WTC11 (cell line): ENCODE measurements around the gene SLC2A4. TPM values are rescaled to one million over a fixed set of nuclear protein-coding genes. Genes with fewer than 3 reads are reported as not detected.

Experiments used
- ATAC-seq: fragments of 200-7000 bp; cut with Tn5 transposase; 2 replicates; pipeline ENCODE4 v1.10.0; 2021; ENCODE audit warnings: mild to moderate bottlenecking, moderate library complexity
- CTCF ChIA-PET: fragments of 300-600 bp; sonication (Branson Sonifier 250); formaldehyde crosslinking; loops from one replicate; lab custom pipeline; 2021; ENCODE audit warnings: antibody characterized with exemption; lab: Charles Lee
- POLR2A ChIA-PET: fragments of 350-600 bp; sonication (Branson Sonifier 250); formaldehyde crosslinking; loops from one replicate; lab custom pipeline; 2021; ENCODE audit warnings: antibody characterized with exemption; lab: Charles Lee
- DNase-seq: peaks from one replicate; pipeline ENCODE4 v3.0.0; 2021; ENCODE audit warnings: low spot score
- H3K27ac Mint-ChIP-seq: 2 replicates; pipeline ENCODE4 v1.8.0; 2021; ENCODE audit warnings: mixed read lengths
- H3K27me3 Mint-ChIP-seq: 2 replicates; pipeline ENCODE4 v1.8.0; 2021; ENCODE audit warnings: low read depth, mild to moderate bottlenecking, moderate library complexity, mixed read lengths
- H3K36me3 Mint-ChIP-seq: 2 replicates; pipeline ENCODE4 v1.8.0; 2021; ENCODE audit warnings: mixed read lengths
- H3K4me1 Mint-ChIP-seq: 2 replicates; pipeline ENCODE4 v1.8.0; 2022; ENCODE audit warnings: mixed read lengths
- H3K4me3 Mint-ChIP-seq: 2 replicates; pipeline ENCODE4 v1.8.0; 2021; ENCODE audit warnings: mild to moderate bottlenecking, moderate library complexity, mixed read lengths
- H3K9me3 Mint-ChIP-seq: 2 replicates; pipeline ENCODE4 v1.8.0; 2021; ENCODE audit warnings: mixed read lengths
- ATF1 ChIP-seq: sonication (generic); formaldehyde crosslinking; IDR thresholded peaks from 2 replicates; pipeline ENCODE4 v1.8.1; 2023; ENCODE audit warnings: mild to moderate bottlenecking, moderate library complexity, missing genetic modification reagents
- ELF4 ChIP-seq: sonication (generic); formaldehyde crosslinking; IDR thresholded peaks from 2 replicates; pipeline ENCODE4 v1.8.1; 2022; ENCODE audit warnings: low read depth, mild to moderate bottlenecking, moderate library complexity, missing genetic modification reagents
- ETV6 ChIP-seq: sonication (generic); formaldehyde crosslinking; IDR thresholded peaks from 2 replicates; pipeline ENCODE4 v1.8.1; 2022; ENCODE audit warnings: mild to moderate bottlenecking, missing genetic modification reagents
- FOXK1 ChIP-seq: sonication (generic); formaldehyde crosslinking; IDR thresholded peaks from 2 replicates; pipeline ENCODE4 v1.8.0; 2022; ENCODE audit warnings: mild to moderate bottlenecking, moderate library complexity, missing genetic modification reagents
- FOXP1 ChIP-seq: sonication (generic); formaldehyde crosslinking; IDR thresholded peaks from 2 replicates; pipeline ENCODE4 v1.8.0; 2022; ENCODE audit warnings: missing genetic modification reagents, mild to moderate bottlenecking, moderate library complexity, borderline replicate concordance
- NFE2L1 ChIP-seq: sonication (generic); formaldehyde crosslinking; IDR thresholded peaks from 2 replicates; pipeline ENCODE4 v1.8.1; 2023; ENCODE audit warnings: missing genetic modification reagents
- OVOL2 ChIP-seq: fragments of 250-450 bp; sonication (Bioruptor Pico); IDR thresholded peaks from 2 replicates; pipeline ENCODE4 v1.9.0; 2021; ENCODE audit warnings: mild to moderate bottlenecking, borderline replicate concordance
- RELA ChIP-seq: sonication (generic); formaldehyde crosslinking; IDR thresholded peaks from 2 replicates; pipeline ENCODE4 v1.8.1; 2022; ENCODE audit warnings: missing genetic modification reagents, mild to moderate bottlenecking, borderline replicate concordance
- ZNF416 ChIP-seq: fragments of 250-450 bp; sonication (Bioruptor Pico); IDR thresholded peaks from 2 replicates; pipeline ENCODE4 v1.9.0; 2021; ENCODE audit warnings: mild to moderate bottlenecking, inconsistent platforms
- total RNA-seq: library from RNA; stranded (reverse); gene quantifications from 3 replicates; pipeline ENCODE4 v1.2.3, GENCODE V29; 2021
- TF ChIP-seq, protein P1 (sequence below): sonication (generic); formaldehyde crosslinking; IDR thresholded peaks from 2 replicates; pipeline ENCODE4 v1.8.1; 2023; ENCODE audit warnings: mild to moderate bottlenecking, missing genetic modification reagents, moderate library complexity
- TF ChIP-seq, protein P2 (sequence below): sonication (generic); formaldehyde crosslinking; IDR thresholded peaks from 2 replicates; pipeline ENCODE4 v1.8.0; 2023; ENCODE audit warnings: missing genetic modification reagents, mild to moderate bottlenecking, borderline replicate concordance
- TF ChIP-seq, protein P3 (sequence below): sonication (generic); formaldehyde crosslinking; conservative IDR thresholded peaks from 2 replicates; pipeline ENCODE4 v1.8.1; 2023; ENCODE audit warnings: mild to moderate bottlenecking, low read depth, missing genetic modification reagents, moderate library complexity
- TF ChIP-seq, protein P4 (sequence below): fragments of 250-450 bp; sonication (Bioruptor Pico); IDR thresholded peaks from 2 replicates; pipeline ENCODE4 v1.8.0; 2021; ENCODE audit warnings: mild to moderate bottlenecking
- TF ChIP-seq, protein P5 (sequence below): sonication (generic); formaldehyde crosslinking; IDR thresholded peaks from 2 replicates; pipeline ENCODE4 v1.8.0; 2022; ENCODE audit warnings: mild to moderate bottlenecking, missing genetic modification reagents
- TF ChIP-seq, protein P6 (sequence below): sonication (generic); formaldehyde crosslinking; IDR thresholded peaks from 2 replicates; pipeline ENCODE4 v1.8.0; 2022; ENCODE audit warnings: missing genetic modification reagents
- TF ChIP-seq, protein P7 (sequence below): sonication (generic); formaldehyde crosslinking; IDR thresholded peaks from 2 replicates; pipeline ENCODE4 v1.8.0; 2023; ENCODE audit warnings: missing genetic modification reagents
- TF ChIP-seq, protein P8 (sequence below): sonication (generic); formaldehyde crosslinking; IDR thresholded peaks from 2 replicates; pipeline ENCODE4 v1.8.0; 2023; ENCODE audit warnings: mild to moderate bottlenecking, missing genetic modification reagents

The SLC2A4 gene
- total RNA-seq, 1 experiment from 2014 or later = 6.4 TPM

DNA sequence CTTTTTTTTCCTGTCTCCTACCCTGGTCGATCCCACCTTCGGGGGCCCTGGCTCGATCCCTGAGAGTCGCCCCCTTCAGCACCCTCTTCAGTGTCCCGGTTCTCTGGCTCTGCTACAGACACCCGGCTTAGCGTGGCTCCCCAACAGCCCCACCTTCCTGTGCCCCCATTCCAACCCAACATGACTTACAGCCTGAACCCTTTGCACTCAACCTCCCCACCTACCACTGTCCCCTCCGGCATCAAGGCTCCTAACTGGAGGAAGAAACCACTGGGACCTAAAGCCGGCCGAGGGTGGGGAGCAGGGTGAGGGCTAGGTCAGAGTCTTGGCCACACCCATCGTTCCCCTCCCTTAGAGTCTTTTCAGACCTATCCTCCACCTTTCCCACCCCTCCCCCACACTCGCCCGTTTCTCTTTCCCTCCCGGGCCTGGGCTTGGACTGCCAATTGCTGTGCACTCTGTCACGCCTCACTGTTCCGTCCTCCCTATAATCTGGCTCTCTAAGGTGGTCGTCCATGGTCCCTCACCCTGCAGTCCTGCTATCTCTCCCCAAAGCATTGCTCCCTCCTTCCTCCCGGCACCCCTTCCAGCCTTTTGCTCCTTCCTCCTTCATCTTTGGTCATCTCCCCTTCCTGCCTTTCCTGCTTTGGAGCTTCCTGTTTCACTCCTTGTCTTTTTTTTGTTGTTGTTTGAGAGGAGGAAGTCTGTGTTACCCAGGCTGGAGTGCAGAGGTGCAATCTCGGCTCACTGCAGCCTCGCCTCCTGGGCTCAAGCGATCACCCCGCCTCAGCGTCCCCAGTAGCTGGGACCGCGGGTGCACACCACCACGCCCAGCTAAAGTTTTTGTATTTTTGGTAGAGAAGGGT is 18.4 kb upstream of the SLC2A4 start:
- CTCF ChIA-PET = interaction anchor here (0.8 to 4.8 kb wide), 4 partner anchors 18 to 93 kb away, joined by 3 to 23 read pairs (median 6); partner anchors contain the start of gene SLC2A4
- Mint-ChIP-seq H3K4me1 (peaks cover 26% of the 10 kb centered on the region), H3K27me3 (no peaks in the 10 kb centered on the region), H3K36me3 (peaks cover 5% of the 10 kb centered on the region), H3K4me3 (peak overlapping the region; percentile 98), H3K9me3 (no peaks in the 10 kb centered on the region), H3K27ac (peak overlapping the region; percentile 100)
- no peak for TF ChIP-seq OVOL2 (CRISPR knock-in tag)
- TF ChIP-seq, protein P1, sequence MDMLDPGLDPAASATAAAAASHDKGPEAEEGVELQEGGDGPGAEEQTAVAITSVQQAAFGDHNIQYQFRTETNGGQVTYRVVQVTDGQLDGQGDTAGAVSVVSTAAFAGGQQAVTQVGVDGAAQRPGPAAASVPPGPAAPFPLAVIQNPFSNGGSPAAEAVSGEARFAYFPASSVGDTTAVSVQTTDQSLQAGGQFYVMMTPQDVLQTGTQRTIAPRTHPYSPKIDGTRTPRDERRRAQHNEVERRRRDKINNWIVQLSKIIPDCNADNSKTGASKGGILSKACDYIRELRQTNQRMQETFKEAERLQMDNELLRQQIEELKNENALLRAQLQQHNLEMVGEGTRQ (CRISPR knock-in tag) = no peak
- TF ChIP-seq FOXK1 (CRISPR knock-in tag) = peak; percentile 48; the same call in 1 of the 2 replicates
- TF ChIP-seq, protein P2, sequence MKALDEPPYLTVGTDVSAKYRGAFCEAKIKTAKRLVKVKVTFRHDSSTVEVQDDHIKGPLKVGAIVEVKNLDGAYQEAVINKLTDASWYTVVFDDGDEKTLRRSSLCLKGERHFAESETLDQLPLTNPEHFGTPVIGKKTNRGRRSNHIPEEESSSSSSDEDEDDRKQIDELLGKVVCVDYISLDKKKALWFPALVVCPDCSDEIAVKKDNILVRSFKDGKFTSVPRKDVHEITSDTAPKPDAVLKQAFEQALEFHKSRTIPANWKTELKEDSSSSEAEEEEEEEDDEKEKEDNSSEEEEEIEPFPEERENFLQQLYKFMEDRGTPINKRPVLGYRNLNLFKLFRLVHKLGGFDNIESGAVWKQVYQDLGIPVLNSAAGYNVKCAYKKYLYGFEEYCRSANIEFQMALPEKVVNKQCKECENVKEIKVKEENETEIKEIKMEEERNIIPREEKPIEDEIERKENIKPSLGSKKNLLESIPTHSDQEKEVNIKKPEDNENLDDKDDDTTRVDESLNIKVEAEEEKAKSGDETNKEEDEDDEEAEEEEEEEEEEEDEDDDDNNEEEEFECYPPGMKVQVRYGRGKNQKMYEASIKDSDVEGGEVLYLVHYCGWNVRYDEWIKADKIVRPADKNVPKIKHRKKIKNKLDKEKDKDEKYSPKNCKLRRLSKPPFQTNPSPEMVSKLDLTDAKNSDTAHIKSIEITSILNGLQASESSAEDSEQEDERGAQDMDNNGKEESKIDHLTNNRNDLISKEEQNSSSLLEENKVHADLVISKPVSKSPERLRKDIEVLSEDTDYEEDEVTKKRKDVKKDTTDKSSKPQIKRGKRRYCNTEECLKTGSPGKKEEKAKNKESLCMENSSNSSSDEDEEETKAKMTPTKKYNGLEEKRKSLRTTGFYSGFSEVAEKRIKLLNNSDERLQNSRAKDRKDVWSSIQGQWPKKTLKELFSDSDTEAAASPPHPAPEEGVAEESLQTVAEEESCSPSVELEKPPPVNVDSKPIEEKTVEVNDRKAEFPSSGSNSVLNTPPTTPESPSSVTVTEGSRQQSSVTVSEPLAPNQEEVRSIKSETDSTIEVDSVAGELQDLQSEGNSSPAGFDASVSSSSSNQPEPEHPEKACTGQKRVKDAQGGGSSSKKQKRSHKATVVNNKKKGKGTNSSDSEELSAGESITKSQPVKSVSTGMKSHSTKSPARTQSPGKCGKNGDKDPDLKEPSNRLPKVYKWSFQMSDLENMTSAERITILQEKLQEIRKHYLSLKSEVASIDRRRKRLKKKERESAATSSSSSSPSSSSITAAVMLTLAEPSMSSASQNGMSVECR (CRISPR knock-in tag) = 0 out of 2 replicates have a peak, but pooled peaks have one; percentile 69
- TF ChIP-seq ATF1 = no peak
- TF ChIP-seq ETV6 (CRISPR knock-in tag) = peak; percentile 58; the same call in 1 of the 2 replicates
- no peak for TF ChIP-seq RELA
- TF ChIP-seq, protein P3, sequence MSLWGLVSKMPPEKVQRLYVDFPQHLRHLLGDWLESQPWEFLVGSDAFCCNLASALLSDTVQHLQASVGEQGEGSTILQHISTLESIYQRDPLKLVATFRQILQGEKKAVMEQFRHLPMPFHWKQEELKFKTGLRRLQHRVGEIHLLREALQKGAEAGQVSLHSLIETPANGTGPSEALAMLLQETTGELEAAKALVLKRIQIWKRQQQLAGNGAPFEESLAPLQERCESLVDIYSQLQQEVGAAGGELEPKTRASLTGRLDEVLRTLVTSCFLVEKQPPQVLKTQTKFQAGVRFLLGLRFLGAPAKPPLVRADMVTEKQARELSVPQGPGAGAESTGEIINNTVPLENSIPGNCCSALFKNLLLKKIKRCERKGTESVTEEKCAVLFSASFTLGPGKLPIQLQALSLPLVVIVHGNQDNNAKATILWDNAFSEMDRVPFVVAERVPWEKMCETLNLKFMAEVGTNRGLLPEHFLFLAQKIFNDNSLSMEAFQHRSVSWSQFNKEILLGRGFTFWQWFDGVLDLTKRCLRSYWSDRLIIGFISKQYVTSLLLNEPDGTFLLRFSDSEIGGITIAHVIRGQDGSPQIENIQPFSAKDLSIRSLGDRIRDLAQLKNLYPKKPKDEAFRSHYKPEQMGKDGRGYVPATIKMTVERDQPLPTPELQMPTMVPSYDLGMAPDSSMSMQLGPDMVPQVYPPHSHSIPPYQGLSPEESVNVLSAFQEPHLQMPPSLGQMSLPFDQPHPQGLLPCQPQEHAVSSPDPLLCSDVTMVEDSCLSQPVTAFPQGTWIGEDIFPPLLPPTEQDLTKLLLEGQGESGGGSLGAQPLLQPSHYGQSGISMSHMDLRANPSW (CRISPR knock-in tag) = no peak
- TF ChIP-seq, protein P4, sequence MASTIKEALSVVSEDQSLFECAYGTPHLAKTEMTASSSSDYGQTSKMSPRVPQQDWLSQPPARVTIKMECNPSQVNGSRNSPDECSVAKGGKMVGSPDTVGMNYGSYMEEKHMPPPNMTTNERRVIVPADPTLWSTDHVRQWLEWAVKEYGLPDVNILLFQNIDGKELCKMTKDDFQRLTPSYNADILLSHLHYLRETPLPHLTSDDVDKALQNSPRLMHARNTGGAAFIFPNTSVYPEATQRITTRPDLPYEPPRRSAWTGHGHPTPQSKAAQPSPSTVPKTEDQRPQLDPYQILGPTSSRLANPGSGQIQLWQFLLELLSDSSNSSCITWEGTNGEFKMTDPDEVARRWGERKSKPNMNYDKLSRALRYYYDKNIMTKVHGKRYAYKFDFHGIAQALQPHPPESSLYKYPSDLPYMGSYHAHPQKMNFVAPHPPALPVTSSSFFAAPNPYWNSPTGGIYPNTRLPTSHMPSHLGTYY (CRISPR knock-in tag) = no peak
- TF ChIP-seq ZNF416 = no peak
- TF ChIP-seq, protein P5, sequence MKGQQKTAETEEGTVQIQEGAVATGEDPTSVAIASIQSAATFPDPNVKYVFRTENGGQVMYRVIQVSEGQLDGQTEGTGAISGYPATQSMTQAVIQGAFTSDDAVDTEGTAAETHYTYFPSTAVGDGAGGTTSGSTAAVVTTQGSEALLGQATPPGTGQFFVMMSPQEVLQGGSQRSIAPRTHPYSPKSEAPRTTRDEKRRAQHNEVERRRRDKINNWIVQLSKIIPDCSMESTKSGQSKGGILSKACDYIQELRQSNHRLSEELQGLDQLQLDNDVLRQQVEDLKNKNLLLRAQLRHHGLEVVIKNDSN (CRISPR knock-in tag) = 0 out of 2 replicates have a peak, but pooled peaks have one; percentile 5
- TF ChIP-seq, protein P6, sequence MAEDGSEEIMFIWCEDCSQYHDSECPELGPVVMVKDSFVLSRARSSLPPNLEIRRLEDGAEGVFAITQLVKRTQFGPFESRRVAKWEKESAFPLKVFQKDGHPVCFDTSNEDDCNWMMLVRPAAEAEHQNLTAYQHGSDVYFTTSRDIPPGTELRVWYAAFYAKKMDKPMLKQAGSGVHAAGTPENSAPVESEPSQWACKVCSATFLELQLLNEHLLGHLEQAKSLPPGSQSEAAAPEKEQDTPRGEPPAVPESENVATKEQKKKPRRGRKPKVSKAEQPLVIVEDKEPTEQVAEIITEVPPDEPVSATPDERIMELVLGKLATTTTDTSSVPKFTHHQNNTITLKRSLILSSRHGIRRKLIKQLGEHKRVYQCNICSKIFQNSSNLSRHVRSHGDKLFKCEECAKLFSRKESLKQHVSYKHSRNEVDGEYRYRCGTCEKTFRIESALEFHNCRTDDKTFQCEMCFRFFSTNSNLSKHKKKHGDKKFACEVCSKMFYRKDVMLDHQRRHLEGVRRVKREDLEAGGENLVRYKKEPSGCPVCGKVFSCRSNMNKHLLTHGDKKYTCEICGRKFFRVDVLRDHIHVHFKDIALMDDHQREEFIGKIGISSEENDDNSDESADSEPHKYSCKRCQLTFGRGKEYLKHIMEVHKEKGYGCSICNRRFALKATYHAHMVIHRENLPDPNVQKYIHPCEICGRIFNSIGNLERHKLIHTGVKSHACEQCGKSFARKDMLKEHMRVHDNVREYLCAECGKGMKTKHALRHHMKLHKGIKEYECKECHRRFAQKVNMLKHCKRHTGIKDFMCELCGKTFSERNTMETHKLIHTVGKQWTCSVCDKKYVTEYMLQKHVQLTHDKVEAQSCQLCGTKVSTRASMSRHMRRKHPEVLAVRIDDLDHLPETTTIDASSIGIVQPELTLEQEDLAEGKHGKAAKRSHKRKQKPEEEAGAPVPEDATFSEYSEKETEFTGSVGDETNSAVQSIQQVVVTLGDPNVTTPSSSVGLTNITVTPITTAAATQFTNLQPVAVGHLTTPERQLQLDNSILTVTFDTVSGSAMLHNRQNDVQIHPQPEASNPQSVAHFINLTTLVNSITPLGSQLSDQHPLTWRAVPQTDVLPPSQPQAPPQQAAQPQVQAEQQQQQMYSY (CRISPR knock-in tag) = peak; percentile 36; the same call in 1 of the 2 replicates
- TF ChIP-seq, protein P7, sequence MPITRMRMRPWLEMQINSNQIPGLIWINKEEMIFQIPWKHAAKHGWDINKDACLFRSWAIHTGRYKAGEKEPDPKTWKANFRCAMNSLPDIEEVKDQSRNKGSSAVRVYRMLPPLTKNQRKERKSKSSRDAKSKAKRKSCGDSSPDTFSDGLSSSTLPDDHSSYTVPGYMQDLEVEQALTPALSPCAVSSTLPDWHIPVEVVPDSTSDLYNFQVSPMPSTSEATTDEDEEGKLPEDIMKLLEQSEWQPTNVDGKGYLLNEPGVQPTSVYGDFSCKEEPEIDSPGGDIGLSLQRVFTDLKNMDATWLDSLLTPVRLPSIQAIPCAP (CRISPR knock-in tag) = 0 out of 2 replicates have a peak, but pooled peaks have one; percentile 42
- TF ChIP-seq, protein P8, sequence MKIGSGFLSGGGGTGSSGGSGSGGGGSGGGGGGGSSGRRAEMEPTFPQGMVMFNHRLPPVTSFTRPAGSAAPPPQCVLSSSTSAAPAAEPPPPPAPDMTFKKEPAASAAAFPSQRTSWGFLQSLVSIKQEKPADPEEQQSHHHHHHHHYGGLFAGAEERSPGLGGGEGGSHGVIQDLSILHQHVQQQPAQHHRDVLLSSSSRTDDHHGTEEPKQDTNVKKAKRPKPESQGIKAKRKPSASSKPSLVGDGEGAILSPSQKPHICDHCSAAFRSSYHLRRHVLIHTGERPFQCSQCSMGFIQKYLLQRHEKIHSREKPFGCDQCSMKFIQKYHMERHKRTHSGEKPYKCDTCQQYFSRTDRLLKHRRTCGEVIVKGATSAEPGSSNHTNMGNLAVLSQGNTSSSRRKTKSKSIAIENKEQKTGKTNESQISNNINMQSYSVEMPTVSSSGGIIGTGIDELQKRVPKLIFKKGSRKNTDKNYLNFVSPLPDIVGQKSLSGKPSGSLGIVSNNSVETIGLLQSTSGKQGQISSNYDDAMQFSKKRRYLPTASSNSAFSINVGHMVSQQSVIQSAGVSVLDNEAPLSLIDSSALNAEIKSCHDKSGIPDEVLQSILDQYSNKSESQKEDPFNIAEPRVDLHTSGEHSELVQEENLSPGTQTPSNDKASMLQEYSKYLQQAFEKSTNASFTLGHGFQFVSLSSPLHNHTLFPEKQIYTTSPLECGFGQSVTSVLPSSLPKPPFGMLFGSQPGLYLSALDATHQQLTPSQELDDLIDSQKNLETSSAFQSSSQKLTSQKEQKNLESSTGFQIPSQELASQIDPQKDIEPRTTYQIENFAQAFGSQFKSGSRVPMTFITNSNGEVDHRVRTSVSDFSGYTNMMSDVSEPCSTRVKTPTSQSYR = peak; percentile 90
- 0 out of 2 replicates have a peak, but pooled peaks have one; percentile 66 for TF ChIP-seq NFE2L1 (CRISPR knock-in tag)
- TF ChIP-seq ELF4 (CRISPR knock-in tag) = no peak
- no peak for TF ChIP-seq FOXP1 (CRISPR knock-in tag)
- ATAC-seq = peak; percentile 65
- peak; percentile 93 for DNase-seq
- POLR2A ChIA-PET = interaction anchor here (0.6 to 1.3 kb wide), 7 partner anchors 17 to 141 kb away, joined by 3 to 6 read pairs (median 3); partner anchors contain the start of genes ACADVL, DLG4, GABARAP and NEURL4
